ENCODE measurements around the gene UBXN7.
"Not testable (repeated sequence)": the region's sequence is repeated elsewhere in the genome, so short reads cannot be mapped to it uniquely, and the experiment has no call there.

Gene UBXN7

DNA sequence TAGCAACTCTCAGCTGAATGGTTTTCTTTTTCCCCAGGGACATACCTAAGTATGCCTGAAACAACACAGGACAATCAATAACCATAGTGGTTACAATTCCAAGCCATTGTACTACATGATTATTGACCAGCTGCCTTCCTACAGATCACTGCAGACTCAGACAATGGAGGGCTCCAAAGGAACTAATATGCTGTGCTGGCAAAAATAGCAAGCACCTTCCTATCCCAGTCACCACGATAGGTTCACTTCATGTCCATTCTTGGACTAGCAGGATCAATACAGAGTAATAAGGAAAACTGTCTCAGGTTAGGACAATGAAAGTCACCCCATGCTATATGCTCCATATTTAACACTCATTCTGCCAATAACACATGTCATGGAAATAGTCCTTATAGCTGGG is 76.6 kb downstream of the UBXN7 start:
- TF ChIP-seq, protein P1, sequence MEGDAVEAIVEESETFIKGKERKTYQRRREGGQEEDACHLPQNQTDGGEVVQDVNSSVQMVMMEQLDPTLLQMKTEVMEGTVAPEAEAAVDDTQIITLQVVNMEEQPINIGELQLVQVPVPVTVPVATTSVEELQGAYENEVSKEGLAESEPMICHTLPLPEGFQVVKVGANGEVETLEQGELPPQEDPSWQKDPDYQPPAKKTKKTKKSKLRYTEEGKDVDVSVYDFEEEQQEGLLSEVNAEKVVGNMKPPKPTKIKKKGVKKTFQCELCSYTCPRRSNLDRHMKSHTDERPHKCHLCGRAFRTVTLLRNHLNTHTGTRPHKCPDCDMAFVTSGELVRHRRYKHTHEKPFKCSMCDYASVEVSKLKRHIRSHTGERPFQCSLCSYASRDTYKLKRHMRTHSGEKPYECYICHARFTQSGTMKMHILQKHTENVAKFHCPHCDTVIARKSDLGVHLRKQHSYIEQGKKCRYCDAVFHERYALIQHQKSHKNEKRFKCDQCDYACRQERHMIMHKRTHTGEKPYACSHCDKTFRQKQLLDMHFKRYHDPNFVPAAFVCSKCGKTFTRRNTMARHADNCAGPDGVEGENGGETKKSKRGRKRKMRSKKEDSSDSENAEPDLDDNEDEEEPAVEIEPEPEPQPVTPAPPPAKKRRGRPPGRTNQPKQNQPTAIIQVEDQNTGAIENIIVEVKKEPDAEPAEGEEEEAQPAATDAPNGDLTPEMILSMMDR (conservative IDR thresholded peaks at IDR 0.05; ENCODE audit: control insufficient read depth, insufficient read depth, low read depth, low read length), result no peak
- no peak for DNase-seq (ENCODE audit: low read depth)
- no peak overlapping the region for H3K4me3 ChIP-seq (ENCODE audit: control insufficient read depth, low read depth, low read length)

- TF ChIP-seq, protein P1 (conservative IDR thresholded peaks at IDR 0.05; ENCODE audit: control insufficient read depth, insufficient read depth, low read depth, low read length), result no peak
- DNase-seq (ENCODE audit: low read depth), result no peak
- H3K4me3 ChIP-seq (ENCODE audit: control insufficient read depth, low read depth, low read length), result no peak overlapping the region
Observed at GRCh38 chr3:196354132-196354531, 78.1 kb downstream of the UBXN7 start.

- TF ChIP-seq, protein P1 (conservative IDR thresholded peaks at IDR 0.05; ENCODE audit: control insufficient read depth, insufficient read depth, low read depth, low read length), result no peak
- no peak for DNase-seq (ENCODE audit: low read depth)
- no peak overlapping the region for H3K4me3 ChIP-seq (ENCODE audit: control insufficient read depth, low read depth, low read length)
Observed at GRCh38 chr3:196351541-196351940, 80.7 kb downstream of the UBXN7 start.

GRCh38 chr3:196350067-196350466 is 82.2 kb downstream of the UBXN7 start:
- TF ChIP-seq, protein P1 (conservative IDR thresholded peaks at IDR 0.05; ENCODE audit: control insufficient read depth, insufficient read depth, low read depth, low read length), result no peak
- DNase-seq (ENCODE audit: low read depth), result no peak
- no peak overlapping the region for H3K4me3 ChIP-seq (ENCODE audit: control insufficient read depth, low read depth, low read length)

DNA sequence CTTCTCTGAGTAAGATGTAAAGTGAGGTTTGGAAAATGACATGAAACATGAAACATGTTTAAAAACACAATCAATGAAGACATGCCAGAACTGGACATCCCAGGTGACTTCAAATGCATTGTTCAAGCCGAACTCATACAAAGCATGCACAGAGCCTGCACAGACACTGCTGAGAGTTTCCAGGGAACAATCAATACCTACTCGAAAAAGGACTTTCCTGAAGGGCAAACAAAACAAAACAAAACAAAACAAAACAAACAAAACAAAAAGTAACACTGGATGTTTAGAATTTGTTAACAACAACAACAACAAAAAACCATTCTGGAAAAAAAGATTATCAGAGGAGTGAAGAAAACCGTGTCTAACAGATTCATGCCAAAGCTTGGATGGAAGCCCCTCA is 83.5 kb downstream of the UBXN7 start:
- no peak overlapping the region for H3K4me3 ChIP-seq (ENCODE audit: control insufficient read depth, low read depth, low read length)
- no peak for DNase-seq (ENCODE audit: low read depth)
- TF ChIP-seq, protein P1 (conservative IDR thresholded peaks at IDR 0.05; ENCODE audit: control insufficient read depth, insufficient read depth, low read depth, low read length), result no peak

DNA sequence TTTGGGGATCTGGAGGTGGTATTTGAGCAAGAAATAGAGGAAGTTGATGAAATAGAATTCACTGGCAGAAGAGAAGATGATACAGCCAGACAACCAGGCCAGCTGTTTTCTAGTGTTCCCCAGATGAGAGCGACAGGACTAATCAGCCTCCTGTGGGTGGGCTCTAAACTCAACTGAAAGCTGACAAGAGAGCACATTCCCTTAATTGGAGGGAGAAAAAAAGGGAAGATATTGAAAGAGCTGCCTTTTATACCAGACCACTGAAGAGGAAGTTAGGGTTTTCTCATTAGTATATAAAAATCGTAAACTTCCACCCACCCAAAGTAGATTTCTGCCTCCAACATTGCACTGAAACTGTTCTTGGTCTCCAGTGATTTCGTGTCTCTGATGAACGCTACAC is 87.6 kb downstream of the UBXN7 start:
- TF ChIP-seq, protein P1 (conservative IDR thresholded peaks at IDR 0.05; ENCODE audit: control insufficient read depth, insufficient read depth, low read depth, low read length), result no peak
- H3K4me3 ChIP-seq (ENCODE audit: control insufficient read depth, low read depth, low read length), result no peak overlapping the region

GRCh38 chr3:196343917-196344316 is 88.3 kb downstream of the UBXN7 start:
- not testable (repeated sequence) for DNase-seq (ENCODE audit: low read depth); H3K4me3 ChIP-seq (ENCODE audit: control insufficient read depth, low read depth, low read length)

More for the DNA sequence above, 87.6 kb downstream of the UBXN7 start:
- no peak for DNase-seq (ENCODE audit: low read depth)

Data from fibroblast of mammary gland (primary cell).